ENCODE measurements around the gene IL18. TPM values are rescaled to one million over a fixed set of nuclear protein-coding genes. Genes with fewer than 3 reads are reported as not detected.

IL18 gene
- total RNA-seq, 1 experiment from 2014 or later, result 0.31 TPM

- no peak for TF ChIP-seq CTCF (conservative IDR thresholded peaks at IDR 0.05)
- H3K27ac Mint-ChIP-seq, result no peak overlapping the region
- no peak overlapping the region for H3K9ac ChIP-seq (ENCODE audit: extremely low read depth, insufficient read length, low read length)
Observed at GRCh38 chr11:112129656-112130055, 34.2 kb downstream of the IL18 start.

More at GRCh38 chr11:112129656-112130055, 34.2 kb downstream of the IL18 start:
- Histone ChIP-seq H3K27ac (ENCODE audit: insufficient read length, low read depth, low read length) (no peak overlapping the region), H3K79me2 (ENCODE audit: insufficient read depth, low read length) (no peaks in the 10 kb centered on the region), H3K56ac (ENCODE audit: insufficient read length, low read depth, low read length) (no peak overlapping the region), H4K20me1 (ENCODE audit: control insufficient read depth, insufficient read depth, insufficient read length) (no peaks in the 10 kb centered on the region), H4K5ac (ENCODE audit: insufficient read length, low read depth, low read length) (no peak overlapping the region), H3K9me3 (ENCODE audit: control insufficient read depth, low read depth, low read length) (no peaks in the 10 kb centered on the region), H3K23me2 (ENCODE audit: insufficient read length, low read depth, low read length, poor library complexity, severe bottlenecking) (no peaks in the 10 kb centered on the region), H2BK20ac (ENCODE audit: low read depth, low read length, poor library complexity, severe bottlenecking) (no peak overlapping the region), H3K18ac (ENCODE audit: insufficient read length, low read depth, low read length) (no peak overlapping the region), H4K8ac (replicated peaks; ENCODE audit: insufficient read length, low read depth, low read length) (no peak overlapping the region), H2BK120ac (ENCODE audit: low read depth, low read length, poor library complexity, severe bottlenecking) (no peak overlapping the region), H2BK15ac (ENCODE audit: low read depth, low read length) (no peak overlapping the region), H3K14ac (ENCODE audit: insufficient read depth, low read length) (no peak overlapping the region), H4K91ac (ENCODE audit: insufficient read length, low read depth, low read length) (no peak overlapping the region), H3K79me1 (ENCODE audit: insufficient read depth, low read depth, low read length, poor library complexity, severe bottlenecking) (no peaks in the 10 kb centered on the region), H3K4me1 (ENCODE audit: insufficient read depth, low read length) (no peaks in the 10 kb centered on the region), H2AK5ac (ENCODE audit: insufficient read length, low read length) (no peak overlapping the region), H2AFZ (ENCODE audit: low read length) (no peak overlapping the region), H3K23ac (ENCODE audit: insufficient read length, low read depth, low read length) (no peak overlapping the region), H3T11ph (ENCODE audit: low read length) (no peak overlapping the region), H3K27me3 (ENCODE audit: insufficient read depth, low read length) (no peaks in the 10 kb centered on the region), H2BK12ac (ENCODE audit: insufficient read length, low read depth, low read length) (no peak overlapping the region), H3K4me2 (ENCODE audit: insufficient read depth, insufficient read length, low read length) (no peak overlapping the region), H3K4ac (ENCODE audit: low read depth, low read length) (no peak overlapping the region), H2BK5ac (ENCODE audit: insufficient read length, low read length) (no peak overlapping the region)
- no peak overlapping the region for H3K4me3 Mint-ChIP-seq
- H3K36me3 Mint-ChIP-seq (ENCODE audit: insufficient read depth in 1 of 3, low read depth in 3 of 3), result no peaks in the 10 kb centered on the region
- WGBS (ENCODE audit: extremely low coverage, insufficient read length, low lambda C conversion rate), result no CpG with 5 or more reads among the region's 5 CpGs
- H3K9me3 Mint-ChIP-seq, result no peaks in the 10 kb centered on the region
- no peak for DNase-seq
- no peaks in the 10 kb centered on the region; a peak in 1 of 4 replicates for H3K4me1 Mint-ChIP-seq
- H3K27me3 Mint-ChIP-seq (ENCODE audit: low read depth), result no peaks in the 10 kb centered on the region

Data from H9 (cell line).